Activated T-cell treated with anti-CD3 and anti-CD28 coated beads for 1 hour (primary cell): ENCODE measurements around the gene JMJD6.
"Not testable (repeated sequence)": the region's sequence is repeated elsewhere in the genome, so short reads cannot be mapped to it uniquely, and the experiment has no call there.

Source experiments
- DNase-seq: peaks from one replicate; pipeline ENCODE4 v3.0.0-alpha.2; 2020; ENCODE audit warnings: low read depth

Gene JMJD6

DNA sequence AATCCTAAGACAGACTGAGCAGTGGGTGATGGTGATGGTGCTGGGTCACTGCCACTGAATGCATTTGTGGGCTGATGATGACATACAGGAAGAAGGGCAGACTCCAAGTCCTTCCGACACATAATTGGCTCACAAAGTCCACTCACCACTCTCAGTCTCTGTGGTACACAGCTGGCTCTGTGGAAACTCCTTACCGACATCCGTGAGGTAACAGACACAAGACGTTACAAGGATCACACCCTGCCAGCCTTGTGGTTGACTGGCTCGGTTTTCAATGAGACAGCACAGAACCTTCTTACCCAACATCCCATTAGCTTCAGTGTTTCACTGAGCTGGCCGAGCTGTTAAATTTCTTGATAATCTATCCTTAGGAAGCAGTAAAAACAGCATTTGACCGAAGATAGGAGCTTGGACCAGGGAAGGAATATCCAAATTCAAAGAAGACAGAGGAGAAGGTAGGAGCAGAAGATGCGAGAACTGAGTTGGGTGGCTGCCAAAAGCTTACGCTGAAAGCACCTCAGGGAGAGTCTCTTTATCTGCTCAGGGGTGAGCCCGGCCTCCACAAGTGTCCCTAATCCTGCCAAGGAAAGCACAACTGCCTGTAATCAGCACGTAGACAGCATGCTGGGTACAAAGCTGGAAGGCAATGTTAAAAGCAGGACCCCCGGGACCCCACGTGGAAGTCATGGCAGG, 10.1 kb downstream of the JMJD6 start:
- DNase-seq = peak; percentile 25

DNA sequence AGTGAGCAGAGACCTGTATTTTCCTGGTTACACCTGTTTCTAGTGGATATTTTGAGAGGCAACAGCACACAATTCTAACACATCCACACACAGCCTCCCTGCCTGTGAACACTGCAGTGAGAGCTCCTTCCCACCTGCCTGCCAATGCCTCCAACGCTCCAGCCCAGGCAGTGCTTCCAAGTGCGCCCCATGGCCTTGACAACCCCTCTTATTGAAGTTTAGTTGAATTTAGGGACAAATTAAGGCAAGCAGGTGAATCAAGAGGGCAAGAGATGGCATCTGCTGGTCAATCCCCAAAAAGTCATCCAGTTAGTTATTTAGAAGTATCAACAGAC, 10.9 kb downstream of the JMJD6 start:
- no peak for DNase-seq

DNA sequence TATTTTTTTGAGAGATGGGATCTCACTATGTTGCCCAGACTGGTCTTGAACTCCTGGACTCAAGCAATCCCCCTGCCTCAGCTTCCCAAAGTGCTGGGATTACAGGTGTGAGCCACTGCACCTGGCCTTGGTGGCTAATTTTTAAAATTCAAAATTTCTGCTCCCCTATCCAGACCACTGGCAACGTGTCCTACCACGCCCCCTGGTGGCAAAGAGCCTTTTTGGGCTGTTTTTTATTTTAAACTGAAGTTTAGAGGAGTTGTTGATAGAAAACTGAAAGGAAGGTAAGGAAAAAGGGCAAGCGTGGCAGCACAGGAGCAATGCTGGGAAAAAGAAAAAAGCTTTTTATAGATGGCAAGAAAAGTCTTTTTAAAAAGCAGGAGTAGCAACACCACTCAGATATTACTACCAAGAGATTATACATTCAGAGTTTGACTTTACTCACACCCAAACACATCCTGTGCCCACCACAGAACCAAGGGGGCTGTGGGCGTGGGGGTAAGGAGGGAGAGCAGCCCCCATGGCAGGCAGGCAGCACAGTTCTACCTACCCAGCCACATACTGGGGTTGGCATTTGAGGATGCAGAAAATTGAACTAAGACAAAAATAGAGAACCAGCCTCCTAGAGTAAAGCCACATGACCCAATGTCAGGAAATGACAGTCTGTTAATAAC, 11.4 kb downstream of the JMJD6 start:
- peak; percentile 85 for DNase-seq

DNA sequence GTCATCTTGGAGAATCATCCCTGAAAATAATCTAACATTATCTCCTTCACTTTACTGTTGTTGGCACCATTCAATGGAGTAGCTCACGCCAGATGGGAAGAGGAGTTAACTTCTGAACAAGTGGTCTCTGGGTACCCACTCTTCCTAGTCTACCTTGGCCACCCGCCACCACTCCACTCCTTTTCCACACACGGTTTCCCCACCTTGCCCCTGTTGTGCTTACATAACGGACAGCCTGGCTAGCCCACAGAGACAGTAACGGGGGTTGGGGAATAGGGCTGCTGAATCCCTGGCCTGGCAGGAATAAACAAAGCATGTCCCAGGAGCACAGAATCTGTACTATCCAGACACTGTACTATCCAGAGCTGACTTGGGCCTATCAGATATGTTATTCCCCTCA, 12.1 kb downstream of the JMJD6 start:
- DNase-seq = no peak

DNA sequence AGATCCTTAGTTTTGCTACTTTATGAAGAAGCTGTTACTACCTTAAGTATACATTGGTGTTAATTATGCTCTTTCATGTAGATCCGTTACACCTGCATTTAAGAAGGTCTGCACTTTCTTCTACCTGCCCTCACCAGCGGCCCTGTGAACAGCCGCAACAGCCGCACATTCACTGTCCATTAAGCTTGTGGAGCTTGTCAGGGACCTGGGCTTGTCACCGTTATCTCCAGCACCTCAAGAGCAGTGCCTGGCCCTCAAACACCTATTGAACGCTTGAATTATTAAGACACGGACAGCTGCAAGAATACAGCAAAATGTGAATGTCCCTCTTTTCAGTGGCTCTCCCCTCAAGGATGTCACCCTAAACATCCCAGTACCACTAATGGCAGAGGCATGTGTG, 12.6 kb downstream of the JMJD6 start:
- DNase-seq = no peak

DNA sequence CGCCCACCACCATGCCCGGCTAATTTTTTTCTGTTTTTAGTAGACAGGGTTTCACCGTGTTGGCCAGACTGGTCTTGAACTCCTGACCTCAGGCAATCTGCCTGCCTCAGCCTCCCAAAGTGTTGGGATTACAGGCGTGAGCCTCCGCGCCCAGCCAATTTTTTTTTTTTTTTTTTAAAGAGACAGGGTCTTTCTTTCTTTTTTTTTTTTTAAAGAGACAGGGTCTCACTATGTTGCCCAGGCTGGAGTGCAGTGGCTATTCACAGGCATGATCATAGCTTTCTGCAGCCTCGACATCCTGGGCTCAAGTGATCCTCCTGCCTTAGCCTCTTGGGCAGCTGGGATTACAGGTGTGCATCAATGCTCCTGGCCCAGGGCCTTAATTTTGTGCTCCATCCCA, 14.1 kb downstream of the JMJD6 start:
- DNase-seq = not testable (repeated sequence)

DNA sequence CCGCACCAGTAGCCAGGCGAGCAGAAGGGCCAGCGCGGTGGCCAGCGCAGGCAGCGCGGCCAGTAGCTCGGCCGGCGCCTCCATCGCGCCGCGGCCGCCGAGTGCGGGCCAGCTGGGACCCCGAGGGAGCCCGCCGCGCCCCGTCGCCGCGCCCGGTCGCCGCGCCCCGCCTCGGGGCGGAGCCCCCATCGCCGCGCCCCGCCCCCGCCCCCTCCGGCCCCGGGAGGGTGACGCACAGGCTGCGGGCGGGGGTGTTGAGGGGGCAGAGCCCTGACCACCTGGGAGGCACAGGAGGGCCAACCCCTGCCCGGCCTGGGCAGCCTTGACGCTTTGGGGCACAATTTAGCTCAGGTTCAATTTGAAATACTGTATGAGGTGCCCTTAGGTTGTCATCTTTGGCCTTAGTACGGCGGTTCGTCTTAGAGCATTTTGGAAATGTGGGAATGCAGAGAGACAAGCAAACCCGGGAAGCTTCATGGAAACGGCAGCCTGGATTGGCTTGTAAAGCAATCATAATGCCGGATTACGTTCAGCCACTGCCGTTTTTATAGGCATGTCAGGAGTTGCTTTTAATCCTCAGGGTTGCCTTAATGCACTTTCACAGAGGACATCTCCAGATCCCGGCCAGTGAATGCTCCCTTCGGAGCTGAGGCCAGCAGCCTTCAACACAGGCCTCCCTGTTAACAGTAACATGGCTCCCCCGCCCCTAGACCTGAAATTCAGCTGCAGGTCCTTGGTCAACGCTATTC, 15.4 kb downstream of the JMJD6 start, which contains the start of gene MXRA7:
MXRA7 (minus strand) TSS at position 103 of the 749 bp plus-strand sequence; CDS start at position 84, 19 bp downstream.
- DNase-seq = peak; percentile 52

DNA sequence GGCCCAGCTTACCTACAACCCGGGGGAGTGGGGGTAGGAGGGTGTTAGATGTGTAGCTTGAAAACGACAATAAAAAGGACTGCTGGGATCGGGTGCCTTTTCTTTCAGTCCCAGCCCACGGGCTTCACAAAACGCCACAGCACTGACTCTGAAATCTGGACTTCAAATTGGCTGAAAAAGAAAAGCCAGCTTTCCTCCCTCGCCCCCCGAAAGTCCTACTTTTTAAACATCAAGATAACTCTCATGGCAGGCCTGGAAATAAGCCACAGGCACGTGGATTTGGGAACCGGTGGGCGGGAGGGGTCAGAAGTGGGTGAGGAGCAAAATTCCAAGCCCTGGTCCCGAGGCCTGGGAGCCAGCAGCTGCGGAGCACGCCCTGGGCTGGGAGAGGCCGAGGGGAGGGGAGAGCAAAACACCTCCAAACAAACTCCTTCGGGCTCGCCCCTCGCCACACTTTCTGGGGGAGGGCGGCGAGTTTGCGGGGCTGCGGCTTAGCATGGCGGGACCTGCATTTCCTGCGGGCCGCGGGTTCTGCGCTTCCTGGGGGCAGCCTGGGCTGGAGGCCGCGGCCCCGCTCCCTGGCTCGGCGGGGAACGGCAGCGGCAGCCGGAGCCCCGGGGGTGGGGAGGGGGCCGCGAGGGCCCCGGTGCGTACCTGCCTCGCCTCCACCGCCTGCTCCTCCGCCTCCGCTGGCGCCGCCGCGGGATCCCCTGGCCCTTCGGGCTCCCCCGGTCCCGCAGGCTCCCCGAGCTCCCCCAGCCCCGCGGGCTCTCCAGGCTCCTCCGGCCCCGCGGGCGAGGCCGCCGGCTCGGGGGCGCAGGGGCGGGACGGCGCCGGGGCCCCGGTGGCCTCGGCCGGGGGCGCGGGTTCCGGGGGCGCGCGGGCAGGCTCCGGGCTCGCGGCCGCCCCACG, 16.2 kb downstream of the JMJD6 start:
- not testable (repeated sequence) for DNase-seq

DNA sequence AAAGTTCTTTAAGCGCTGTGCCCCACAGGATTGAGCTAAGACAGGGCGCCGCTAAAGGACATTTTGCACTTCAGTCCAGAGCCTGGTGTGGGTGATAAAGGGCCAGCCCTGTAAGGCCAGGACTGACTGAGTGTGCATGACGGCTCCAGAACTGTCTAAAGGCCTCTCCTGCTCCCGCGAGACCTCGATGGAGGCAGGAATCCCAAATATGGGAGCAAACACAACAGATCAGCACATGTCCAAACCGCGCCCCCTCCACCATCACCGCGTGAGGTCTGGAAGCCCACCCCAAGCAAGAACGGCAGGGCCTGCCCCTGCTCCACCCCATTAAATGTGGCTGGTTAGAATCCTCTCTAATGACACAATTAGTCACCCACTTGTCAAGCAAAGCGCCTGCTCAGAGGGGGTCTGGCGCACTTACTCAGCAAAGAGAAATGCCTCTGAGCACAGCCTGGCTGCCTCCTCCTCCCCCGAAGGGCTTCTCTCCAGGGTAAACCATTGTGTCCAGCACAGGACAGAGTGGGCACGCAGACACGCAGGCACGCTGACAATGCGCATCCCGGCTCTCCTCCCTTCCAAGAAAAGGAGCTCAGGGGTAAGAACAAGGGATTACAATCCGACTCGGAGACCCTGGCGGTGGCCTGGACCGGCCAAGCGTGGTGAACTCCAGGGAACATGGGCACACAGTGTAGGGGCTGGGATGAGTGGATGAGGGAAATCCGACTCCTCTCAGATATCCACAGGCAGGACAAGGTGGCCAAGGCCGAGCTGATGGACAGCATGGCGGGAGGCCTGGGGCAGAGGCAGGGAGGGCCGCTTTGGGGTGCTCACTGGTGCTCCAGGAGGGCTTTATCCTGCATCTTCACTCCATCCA, 17.1 kb downstream of the JMJD6 start:
- no peak for DNase-seq

DNA sequence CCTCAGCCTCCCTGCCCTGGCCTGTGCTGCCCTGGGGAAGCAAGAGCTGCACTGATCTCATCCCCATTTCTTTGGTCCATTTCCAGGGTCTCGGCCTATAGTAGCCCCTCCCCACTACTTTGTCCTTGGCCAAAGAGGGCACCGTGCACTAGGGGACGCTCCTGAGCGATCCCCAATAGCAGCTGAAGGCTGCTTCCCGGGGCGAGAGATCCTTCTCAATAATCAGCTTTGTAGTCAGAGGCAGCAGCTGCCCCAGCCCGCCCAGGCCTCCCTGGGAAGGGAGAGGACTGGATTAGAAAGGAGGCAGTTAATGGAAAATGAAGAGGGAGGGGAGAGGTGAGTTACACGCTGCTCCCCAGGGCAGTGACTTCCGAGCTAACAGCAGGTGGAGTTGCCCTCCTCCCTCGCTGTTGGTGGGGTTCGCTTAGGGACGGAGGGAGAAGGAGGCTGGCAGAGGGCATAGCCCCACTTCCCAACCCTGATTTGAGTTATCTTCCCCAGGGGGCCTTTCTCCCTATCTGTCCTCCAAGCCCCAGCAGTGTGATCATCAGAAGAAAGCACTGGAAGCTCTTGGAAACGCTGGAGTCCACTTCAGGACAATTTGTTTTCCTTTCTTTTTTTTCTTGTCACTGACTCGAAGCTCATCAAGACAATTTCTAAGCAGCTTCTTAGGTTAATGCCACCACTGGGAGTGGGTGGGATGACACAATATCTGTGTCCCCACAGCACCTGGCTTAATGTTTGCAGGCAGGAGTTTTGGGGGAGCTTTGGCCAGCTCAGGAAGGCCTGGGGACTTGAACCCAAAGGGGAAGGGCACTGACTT, 18.2 kb downstream of the JMJD6 start:
- no peak for DNase-seq

DNA sequence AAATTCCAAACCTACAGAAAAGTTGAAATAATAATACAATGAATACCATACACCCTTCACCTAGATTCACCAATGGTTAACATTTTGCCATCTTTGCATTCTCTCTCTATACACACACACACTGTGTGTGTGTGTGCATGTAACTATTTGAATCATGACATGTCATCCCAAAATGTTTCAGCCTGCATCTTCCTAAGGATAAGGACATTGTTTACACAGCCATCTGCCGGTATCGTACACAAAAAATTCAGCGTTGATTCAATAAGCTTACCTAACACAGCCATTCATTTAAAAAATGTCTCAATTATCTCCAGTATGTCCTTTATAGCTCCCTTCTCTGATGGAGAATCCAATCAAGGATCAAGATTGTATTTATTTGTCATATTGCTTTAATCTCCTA, 19.6 kb downstream of the JMJD6 start:
- DNase-seq = no peak

DNA sequence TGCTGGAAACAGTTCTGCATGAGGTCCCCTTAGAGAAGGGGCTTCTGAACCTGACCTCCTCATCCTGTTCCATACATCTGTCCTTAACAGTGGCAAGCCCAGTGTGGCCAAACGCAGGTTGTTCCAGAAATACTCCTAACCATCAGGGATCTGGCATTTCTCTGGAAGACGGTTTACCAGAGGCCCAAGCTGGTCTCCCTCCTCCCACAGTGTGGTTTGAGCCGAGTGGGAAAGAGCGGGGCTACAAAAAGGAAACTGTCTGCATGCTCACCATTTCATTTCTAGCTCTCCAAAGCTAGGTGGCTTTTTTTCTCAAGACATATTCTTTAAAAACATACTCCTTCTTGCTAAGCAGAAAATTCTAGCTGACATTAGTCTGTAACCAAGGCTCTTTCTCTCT, 21.6 kb downstream of the JMJD6 start:
- no peak for DNase-seq

DNA sequence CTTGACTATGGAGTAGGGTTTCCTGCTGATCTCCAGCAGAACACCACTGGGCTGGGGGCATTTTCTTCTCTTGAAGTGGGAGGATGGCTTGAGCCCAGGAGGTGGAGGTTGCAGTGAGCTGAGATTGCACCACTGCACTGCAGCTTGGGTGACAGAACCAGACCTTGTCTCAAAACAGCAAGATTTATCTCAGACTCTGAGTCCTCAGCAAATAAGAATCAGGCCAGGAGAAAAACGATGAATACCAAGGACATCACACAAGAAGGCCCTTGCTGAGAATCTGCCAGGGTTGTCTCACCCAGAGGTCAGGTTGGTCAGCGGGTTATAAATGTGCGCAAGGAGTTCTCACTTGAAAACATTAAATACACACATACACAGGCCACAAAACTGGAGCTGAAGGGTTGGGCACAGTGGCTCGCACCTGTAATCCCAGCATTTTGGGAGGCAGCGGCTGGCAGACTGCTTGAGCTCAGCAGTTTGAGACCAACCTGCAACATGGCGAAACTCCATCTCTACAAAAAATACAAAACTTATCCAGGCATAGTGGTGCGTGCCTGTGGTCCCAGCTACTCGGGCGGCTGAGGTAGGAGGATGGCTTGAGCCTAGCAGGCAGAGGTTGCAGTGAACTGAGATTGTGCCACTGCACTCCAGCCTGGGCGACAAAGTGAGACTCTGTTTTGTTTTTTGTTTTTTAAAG, 23.3 kb downstream of the JMJD6 start:
- DNase-seq = no peak

DNA sequence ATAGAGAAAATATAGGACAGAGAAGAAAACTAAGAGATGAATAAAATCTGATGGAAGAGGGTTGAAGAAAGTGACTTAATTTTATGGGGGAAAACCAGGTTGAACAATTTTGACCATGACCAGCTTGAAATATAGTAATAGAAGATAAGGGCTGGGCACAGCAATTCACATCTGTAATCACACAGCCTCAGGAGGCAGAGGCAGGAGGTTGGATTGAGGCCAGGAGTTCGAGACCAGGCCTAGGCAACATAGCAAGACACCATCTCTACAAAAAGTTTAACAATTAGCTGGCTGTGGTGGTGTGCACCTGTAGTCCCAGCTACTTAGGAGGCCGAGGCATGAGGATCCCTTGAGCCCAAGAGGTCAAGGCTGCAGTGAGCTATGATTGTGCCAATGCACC, 24.3 kb downstream of the JMJD6 start:
- DNase-seq = no peak

DNA sequence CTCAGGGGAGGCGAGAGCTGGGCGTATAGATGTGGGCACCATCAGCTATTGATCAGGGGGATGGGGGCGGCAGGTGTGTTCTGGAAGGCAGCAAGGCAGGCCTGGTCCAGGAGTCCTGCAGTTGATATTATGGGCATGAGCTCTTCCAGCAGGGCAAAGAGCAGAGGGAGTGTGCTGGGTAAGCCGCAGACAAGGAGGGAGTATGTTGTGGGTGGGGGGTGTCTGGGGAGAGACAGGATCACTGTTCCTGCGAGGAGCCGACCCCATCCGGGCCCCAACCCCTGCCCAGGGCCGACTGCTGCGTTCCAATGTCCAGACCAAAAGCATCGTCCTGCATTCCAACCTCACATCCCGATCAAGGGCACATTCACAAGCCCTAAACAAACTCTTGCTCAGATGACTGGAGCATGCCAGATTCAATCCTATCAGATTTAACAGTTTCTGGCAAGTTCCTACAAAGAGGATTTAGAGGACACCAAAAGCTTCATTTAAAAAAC, 24.9 kb downstream of the JMJD6 start:
- no peak for DNase-seq

DNA sequence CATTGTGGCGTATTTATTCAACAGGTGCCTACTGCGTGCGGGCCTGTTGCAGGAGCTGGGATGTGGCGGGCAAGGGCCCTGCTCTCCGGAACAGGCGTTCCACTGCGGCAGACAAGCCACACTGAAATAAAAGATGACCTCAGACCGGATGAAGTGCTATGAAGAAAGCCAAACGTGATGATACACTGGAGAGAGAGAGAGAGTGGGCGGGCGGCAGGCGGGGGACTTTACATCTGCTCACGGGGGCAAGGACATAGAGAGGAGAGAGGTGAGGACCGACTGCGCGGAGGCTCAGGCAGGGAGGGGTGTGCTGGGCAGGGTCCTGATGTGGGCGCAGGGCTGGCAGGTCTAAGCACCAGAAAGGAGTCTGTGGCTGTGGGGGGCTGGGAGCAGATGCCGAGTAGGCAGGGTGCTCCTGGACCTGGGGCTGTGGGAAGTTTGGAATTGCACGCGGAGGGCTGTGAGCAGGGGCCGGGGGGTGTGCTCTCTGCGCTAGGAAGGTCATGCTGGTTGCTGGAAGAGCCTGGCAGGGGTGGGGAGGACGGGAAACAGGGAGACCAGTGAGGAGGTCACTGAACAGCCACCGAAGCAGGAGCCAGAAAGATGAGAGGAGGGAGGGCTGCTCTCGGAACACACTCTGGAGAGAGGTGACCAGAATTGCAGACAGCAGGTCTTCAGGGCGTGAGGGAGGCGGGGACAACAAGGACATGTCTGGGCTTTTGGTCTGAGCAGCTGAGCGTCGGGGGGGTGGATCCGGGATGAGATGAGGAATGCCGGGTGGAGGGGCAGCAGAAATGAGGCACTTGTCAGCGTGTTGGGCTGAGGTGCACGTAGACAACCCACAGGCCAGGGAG, 25.6 kb downstream of the JMJD6 start:
- DNase-seq = no peak

DNA sequence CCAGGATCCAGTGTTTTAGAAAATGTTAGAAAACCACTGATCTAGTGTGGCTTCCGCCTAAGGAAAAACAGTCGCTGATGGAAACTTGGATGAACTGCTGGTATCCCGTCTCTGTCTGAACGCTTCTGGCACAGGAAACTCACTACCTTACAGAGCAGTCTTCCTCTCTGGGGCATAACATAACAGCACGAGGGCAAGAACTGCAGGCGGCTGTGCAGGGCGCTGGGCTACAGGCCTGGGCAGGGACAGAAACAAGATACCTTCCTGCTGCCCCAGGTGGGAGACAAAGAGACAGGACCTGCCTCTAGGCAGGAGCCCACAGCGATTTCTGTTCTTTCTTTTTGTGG, 26.2 kb downstream of the JMJD6 start:
- no peak for DNase-seq

DNA sequence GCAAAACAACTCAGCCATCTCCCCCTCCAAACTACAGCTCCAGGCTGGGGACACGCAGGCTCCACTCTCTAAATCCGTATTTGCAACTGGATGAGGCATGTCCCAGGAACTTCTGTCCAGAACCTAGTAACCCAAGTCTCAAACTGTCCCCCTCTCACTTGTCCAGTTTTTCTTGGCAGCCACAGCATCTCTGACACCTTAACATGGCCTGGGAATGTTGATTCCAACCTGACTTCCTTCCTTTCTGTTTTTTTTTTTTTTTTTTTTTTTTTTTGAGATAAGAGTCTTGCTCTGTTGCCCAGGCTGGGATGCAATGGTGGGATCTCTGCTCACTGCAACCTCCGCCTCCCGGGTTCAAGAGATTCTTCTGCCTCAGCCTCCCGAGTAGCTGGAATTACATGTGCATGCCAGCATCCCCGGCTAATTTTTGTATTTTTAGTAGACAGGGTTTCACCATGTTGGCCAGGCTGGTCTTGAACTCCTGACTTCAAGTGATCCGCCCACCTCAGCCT, 27.9 kb downstream of the JMJD6 start:
- DNase-seq = not testable (repeated sequence)
